ENCODE results near the gene PCDHGB3.
"Not testable (repeated sequence)": the region's sequence is repeated elsewhere in the genome, so short reads cannot be mapped to it uniquely, and the experiment has no call there.

PCDHGB3 gene

DNA sequence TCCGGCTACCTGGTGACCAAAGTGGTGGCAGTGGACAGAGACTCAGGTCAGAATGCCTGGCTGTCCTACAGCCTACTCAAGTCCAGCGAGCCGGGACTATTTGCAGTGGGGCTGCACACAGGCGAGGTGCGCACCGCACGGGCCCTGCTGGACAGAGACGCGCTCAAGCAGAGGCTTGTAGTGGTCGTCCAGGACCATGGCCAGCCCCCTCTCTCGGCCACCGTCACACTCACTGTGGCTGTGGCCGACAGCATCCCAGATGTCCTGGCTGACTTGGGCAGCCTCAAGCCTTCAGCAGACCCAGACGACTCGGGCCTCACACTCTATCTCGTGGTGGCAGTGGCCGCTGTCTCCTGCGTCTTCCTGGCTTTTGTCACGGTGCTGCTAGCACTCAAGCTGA is 13.1 kb upstream of the PCDHGB3 start:
- no peak for DNase-seq (ENCODE audit: low read depth, low spot score)

DNA sequence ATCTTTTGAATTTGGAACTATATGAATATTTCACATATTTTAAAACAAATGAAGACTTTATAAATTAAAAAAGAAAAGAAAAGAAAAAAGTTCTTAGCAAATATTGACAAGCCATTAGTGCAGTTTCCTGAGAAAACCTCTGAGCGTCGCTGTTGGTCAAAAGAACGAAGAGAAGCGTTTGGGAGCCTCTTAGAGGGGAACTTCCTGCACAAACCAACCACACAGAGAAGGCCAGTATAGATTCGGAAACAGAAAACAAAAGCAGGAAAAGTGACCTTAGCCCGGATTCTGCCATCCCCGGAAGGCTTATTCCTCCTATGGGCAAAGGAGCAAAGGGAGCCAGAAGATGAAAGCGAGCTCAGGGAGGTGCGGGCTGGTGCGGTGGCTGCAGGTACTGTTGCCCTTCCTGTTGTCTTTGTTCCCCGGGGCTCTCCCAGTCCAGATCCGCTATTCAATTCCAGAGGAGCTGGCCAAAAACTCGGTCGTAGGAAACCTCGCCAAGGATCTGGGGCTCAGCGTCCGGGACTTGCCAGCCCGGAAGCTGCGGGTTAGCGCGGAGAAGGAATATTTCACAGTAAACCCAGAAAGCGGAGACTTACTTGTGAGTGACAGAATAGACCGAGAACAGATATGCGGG is 10.1 kb upstream of the PCDHGB3 start, which contains the start of gene PCDHGB2:
Gene PCDHGB2, plus strand, starts transcription at position 205 of the 637 bp plus-strand sequence. Its CDS starts 142 bp downstream, at position 347.
- no peak for DNase-seq (ENCODE audit: low read depth, low spot score)

DNA sequence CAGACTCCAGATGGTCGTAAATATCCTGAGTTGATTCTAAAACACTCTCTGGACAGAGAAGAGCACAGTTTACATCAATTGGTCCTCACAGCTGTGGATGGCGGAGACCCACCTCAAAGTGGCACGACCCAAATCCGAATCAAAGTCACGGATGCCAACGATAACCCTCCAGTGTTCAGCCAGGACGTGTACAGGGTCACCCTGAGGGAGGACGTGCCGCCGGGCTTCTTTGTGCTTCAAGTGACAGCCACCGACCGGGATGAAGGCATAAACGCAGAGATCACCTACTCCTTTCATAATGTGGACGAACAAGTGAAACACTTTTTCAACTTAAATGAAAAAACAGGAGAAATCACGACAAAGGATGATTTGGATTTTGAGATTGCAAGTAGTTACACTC is 9.4 kb upstream of the PCDHGB3 start:
- DNase-seq (ENCODE audit: low read depth, low spot score) = no peak

DNA sequence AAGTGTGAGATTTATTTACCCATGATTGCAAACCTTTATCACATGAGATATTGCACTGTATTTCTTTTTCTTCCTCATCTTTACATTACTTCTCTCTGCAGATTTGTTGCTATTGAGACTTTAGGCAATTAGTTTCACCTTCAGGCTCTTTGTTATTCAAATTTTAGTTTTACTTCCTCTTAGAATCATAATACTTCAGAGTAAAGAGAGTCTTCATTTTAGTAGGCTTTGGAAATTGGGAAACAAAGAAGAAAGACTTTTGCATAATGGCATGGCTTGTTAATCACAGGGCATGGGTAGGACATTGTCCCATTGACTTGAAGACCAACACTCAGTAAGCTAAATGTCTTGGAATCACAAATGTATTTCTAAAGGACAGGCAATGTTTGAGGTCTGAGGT is 7.3 kb upstream of the PCDHGB3 start:
- DNase-seq (ENCODE audit: low read depth, low spot score) = no peak

DNA sequence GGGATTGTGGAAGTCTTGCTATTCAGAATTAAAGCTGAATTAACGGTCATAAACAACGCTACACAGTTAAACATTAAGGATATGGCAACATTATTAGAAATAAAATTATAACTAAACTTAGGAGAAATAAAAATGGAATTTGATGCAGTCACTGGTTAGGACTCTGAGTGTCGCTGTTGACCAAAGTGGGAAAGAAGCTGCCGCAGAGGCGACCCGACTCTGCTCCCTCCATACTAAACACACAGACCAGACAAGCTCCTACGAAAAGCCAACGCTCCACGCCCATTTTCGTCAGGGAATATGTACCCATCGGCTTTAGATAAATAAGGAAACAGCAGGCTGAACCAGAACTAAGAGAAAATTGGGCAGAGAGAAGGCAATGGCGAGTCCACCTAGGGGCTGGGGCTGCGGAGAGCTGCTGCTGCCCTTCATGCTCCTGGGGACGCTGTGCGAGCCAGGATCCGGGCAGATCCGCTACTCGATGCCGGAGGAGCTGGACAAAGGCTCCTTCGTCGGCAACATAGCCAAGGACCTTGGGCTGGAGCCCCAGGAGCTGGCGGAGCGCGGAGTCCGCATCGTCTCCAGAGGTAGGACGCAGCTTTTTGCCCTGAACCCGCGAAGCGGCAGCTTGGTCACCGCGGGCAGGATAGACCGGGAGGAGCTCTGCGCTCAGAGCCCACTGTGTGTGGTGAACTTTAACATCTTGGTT is 5.9 kb upstream of the PCDHGB3 start, which contains the start of gene PCDHGA5:
Gene PCDHGA5, plus strand, starts transcription at position 211 of the 709 bp plus-strand sequence. Its CDS starts 169 bp downstream, at position 380.
- no peak for DNase-seq (ENCODE audit: low read depth, low spot score)

DNA sequence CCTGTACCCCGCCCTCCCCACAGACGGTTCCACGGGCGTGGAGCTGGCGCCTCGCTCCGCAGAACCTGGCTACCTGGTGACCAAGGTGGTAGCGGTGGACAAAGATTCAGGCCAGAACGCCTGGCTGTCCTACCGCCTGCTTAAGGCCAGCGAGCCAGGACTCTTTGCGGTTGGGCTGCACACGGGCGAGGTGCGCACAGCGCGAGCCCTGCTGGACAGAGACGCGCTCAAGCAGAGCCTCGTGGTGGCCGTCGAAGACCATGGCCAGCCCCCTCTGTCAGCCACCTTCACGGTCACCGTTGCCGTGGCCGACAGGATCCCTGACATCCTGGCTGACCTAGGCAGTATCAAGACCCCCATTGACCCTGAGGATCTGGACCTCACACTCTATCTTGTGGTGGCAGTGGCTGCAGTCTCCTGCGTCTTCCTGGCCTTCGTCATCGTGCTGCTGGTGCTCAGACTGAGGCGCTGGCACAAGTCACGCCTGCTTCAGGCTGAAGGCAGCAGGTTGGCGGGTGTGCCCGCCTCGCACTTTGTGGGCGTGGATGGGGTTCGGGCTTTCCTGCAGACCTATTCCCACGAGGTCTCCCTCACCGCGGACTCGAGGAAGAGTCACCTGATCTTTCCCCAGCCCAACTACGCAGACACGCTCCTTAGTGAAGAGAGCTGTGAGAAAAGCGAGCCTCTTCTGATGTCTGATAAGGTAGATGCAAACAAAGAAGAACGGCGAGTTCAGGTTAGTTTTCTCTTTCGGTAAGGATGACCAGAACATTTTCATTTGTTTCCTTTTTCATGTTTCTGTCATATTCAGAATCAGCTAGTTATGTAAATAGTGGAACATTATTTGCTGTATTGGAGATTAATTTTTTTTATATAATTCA is 3.8 kb upstream of the PCDHGB3 start:
- DNase-seq (ENCODE audit: low read depth, low spot score) = no peak

DNA sequence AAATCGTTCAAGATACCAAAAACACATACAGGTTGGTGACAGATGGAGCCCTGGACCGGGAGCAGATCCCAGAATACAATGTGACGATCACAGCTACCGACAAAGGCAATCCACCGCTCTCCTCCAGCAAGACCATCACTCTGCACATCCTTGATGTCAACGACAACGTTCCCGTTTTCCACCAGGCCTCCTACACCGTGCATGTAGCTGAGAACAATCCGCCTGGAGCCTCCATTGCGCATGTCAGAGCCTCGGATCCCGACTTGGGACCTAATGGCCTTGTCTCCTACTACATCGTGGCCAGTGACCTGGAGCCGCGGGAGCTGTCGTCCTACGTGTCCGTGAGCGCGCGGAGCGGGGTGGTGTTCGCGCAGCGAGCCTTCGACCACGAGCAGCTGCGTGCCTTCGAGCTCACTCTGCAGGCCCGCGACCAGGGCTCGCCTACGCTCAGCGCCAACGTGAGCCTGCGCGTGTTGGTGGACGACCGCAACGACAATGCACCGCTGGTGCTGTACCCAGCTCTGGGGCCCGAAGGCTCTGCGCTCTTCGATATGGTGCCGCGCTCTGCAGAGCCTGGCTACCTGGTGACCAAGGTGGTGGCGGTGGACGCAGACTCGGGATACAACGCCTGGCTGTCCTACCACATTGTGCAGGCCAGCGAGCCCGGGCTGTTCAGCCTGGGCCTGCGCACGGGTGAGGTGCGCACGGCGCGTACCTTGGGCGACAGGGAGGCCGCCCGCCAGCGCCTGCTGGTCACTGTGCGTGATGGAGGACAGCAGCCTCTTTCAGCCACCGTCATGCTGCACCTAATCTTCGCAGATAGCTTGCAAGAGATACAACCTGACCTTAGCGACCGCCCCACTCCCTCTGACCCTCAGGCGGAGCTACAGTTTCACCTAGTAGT is 1.8 kb downstream of the PCDHGB3 start:
- no peak for DNase-seq (ENCODE audit: low read depth, low spot score)

DNA sequence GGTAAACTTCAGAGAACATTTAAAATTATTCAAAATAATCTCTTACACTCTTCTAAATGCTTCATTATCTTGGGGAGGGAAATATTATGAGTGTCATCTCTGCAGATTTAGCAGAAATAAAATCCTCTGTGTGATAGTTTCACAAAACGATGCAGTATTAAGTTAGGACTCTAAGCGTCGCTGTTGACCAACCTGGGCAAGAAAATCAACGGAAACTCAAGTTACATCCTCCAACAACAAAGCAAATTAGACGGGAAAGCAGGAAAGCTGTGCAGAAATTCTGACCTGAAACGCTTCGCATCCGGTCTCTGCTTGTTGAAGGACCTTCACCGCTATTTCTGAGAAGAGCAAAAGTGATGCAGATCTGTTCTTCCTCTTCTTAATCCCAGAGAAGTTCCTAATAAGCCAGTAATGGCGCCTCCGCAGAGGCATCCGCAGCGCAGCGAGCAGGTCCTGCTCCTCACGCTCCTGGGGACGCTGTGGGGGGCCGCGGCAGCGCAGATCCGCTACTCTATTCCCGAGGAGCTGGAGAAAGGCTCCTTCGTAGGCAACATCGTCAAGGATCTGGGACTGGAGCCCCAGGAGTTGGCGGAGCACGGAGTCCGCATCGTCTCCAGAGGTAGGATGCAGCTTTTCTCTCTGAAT is 3.8 kb downstream of the PCDHGB3 start, which contains the start of gene PCDHGA6:
Gene PCDHGA6, plus strand, starts transcription at position 219 of the 645 bp plus-strand sequence. Its CDS starts 193 bp downstream, at position 412.
- no peak for DNase-seq (ENCODE audit: low read depth, low spot score)

DNA sequence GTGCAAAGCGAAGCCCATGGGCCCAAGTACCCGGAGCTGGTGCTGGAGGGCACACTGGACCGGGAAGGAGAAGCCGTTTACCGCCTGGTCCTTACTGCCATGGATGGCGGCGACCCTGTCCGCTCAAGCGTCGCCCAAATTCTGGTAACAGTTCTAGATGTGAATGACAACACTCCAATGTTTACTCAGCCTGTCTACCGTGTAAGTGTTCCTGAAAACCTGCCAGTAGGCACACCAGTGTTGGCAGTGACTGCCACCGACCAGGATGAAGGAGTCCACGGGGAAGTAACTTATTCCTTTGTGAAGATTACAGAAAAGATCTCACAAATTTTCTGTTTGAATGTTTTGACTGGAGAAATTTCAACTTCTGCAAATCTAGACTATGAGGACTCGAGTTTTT is 4.6 kb downstream of the PCDHGB3 start:
- DNase-seq (ENCODE audit: low read depth, low spot score) = no peak

DNA sequence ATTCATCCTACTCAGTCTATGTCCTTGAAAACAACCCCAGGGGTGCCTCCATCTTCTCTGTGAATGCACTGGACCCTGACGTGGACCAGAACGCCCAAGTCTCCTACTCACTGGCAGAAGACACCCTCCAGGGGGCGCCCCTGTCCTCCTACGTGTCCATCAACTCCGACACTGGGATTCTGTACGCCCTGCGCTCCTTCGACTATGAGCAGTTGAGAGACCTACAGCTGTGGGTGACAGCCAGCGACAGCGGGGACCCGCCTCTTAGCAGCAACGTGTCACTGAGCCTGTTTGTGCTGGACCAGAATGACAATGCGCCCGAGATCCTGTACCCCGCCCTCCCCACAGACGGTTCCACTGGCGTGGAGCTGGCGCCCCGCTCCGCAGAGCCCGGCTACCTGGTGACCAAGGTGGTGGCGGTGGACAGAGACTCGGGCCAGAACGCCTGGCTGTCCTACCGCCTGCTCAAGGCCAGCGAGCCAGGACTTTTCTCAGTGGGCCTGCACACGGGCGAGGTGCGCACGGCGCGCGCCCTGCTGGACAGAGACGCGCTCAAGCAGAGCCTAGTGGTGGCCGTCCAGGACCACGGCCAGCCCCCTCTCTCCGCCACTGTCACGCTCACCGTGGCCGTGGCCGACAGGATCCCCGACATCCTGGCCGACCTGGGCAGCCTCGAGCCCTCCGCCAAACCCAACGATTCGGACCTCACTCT is 5.6 kb downstream of the PCDHGB3 start:
- DNase-seq (ENCODE audit: low read depth, low spot score) = not testable (repeated sequence)

DNA sequence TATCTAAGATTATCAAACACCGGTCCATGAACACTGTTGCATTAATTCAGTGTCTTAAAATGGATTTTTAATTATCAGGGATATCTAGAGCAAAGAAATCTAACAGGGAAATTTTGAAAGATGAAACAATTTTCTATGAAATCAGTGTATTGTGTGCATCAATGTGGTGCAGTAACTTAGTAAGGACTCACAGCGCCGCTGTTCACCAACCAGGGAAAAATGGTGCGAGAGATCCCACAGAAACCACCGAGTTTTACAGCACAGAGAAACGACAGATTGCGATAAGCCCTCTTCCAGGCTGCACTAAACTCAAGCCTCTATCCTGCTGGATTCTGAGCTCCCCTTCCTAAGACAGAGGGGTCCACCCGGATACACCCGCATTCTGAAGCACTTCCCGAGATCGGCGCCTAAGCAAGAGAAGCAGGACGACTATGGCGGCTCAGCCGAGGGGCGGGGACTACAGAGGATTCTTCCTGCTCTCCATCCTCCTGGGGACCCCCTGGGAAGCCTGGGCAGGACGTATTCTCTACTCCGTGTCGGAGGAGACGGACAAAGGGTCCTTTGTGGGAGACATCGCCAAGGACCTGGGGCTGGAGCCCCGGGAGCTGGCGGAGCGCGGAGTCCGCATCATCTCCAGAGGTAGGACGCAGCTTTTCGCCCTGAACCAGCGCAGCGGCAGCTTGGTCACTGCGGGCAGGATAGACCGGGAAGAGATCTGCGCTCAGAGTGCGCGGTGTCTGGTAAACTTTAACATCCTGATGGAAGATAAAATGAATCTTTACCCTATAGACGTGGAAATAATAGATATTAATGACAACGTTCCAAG is 12.6 kb downstream of the PCDHGB3 start, which contains the start of gene PCDHGA7:
Gene PCDHGA7, plus strand, starts transcription at position 274 of the 826 bp plus-strand sequence. Its CDS starts 158 bp downstream, at position 432.
- DNase-seq (ENCODE audit: low read depth, low spot score) = no peak

DNA sequence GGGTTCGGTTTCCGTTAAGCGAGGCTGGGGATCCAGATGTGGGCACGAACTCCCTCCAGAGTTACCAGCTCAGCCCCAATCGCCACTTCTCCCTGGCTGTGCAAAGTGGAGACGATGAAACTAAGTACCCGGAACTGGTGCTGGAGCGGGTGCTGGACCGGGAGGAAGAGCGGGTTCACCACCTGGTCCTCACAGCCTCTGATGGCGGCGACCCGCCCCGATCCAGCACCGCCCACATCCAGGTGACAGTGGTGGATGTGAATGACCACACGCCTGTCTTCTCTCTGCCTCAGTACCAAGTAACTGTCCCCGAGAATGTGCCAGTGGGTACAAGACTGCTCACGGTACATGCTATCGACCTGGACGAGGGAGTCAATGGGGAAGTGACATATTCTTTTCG is 13.3 kb downstream of the PCDHGB3 start:
- DNase-seq (ENCODE audit: low read depth, low spot score) = no peak

DNA sequence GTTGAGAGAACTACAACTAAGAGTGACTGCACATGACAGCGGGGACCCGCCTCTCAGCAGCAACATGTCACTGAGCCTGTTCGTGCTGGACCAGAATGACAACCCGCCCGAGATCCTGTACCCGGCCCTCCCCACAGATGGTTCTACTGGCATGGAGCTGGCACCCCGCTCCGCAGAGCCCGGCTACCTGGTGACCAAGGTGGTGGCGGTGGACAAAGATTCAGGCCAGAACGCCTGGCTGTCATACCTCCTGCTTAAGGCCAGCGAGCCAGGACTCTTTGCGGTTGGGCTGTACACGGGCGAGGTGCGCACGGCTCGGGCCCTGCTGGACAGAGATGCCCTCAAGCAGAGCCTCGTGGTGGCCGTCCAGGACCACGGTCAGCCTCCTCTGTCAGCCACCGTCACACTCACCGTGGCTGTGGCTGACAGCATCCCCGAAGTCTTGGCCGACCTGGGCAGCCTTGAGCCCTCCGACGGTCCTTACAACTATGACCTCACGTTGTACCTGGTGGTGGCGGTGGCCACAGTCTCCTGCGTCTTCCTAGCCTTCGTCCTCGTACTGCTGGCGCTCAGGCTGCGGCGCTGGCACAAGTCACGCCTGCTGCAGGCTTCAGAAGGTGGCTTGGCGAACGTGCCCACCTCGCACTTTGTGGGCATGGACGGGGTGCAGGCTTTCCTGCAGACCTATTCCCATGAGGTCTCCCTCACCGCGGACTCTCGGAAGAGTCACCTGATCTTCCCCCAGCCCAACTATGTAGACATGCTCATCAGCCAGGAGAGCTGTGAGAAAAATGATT is 14.6 kb downstream of the PCDHGB3 start:
- no peak for DNase-seq (ENCODE audit: low read depth, low spot score)

DNA sequence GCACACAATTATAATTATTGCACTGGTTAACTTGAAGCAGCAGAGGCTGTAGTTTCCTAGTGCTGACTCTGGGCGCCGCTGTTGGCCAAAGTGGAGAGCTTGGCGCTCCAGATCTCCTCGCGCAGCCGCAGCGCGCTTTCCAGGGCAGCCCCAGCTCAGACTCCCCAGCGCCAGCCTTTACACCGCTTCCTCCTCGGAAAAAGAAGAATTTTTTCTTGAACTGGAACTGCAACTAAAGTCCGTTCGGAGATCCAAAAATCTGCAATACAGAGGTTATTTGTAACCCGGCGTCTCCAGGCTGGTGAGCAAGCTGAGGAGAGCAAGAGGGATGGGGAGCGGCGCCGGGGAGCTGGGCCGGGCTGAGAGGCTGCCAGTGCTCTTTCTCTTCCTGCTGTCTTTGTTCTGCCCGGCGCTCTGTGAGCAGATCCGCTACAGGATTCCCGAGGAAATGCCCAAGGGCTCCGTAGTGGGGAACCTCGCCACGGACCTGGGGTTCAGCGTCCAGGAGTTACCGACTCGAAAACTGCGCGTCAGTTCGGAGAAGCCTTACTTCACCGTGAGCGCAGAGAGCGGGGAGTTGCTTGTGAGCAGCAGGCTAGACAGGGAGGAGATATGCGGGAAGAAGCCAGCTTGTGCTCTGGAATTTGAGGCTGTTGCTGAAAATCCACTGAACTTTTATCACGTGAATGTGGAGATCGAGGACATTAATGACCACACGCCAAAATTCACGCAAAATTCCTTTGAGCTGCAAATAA is 17.7 kb downstream of the PCDHGB3 start, which contains the start of gene PCDHGB4:
Gene PCDHGB4, plus strand, starts transcription at position 142 of the 755 bp plus-strand sequence. Its CDS starts 187 bp downstream, at position 329.
- DNase-seq (ENCODE audit: low read depth, low spot score) = not testable (repeated sequence)

DNA sequence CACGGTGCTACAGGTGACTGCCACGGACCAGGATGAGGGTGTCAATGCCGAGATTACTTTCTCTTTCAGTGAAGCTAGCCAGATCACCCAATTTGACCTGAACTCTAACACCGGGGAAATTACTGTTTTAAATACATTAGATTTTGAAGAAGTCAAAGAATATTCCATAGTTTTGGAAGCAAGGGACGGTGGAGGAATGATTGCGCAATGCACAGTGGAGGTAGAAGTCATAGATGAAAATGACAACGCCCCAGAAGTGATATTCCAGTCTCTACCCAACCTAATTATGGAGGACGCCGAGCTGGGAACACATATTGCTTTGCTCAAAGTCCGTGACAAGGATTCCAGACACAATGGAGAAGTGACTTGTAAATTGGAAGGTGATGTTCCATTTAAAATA is 18.6 kb downstream of the PCDHGB3 start:
- DNase-seq (ENCODE audit: low read depth, low spot score) = no peak

DNA sequence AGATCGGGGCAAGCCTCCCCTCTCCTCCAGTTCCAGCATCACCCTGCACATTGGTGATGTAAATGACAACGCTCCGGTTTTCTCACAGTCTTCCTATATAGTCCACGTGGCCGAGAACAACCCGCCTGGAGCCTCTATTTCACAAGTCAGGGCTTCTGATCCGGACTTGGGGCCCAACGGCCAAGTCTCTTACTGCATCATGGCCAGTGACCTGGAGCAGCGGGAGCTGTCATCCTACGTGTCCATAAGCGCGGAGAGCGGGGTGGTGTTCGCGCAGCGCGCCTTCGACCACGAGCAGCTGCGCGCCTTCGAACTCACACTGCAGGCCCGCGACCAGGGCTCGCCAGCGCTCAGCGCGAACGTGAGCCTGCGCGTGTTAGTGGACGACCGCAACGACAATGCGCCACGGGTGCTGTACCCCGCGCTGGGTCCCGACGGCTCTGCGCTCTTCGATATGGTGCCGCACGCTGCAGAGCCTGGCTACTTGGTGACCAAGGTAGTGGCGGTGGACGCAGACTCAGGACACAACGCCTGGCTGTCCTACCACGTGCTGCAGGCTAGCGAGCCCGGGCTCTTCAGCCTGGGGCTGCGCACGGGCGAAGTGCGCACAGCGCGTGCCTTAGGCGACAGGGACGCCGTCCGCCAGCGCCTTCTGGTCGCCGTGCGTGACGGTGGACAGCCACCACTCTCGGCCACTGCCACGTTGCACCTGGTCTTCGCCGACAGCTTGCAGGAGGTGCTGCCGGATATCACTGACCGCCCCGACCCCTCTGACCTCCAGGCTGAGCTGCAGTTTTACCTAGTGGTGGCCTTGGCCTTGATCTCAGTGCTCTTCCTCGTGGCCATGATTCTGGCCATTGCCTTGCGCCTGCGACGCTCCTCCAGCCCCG is 19.4 kb downstream of the PCDHGB3 start:
- no peak for DNase-seq (ENCODE audit: low read depth, low spot score)

Measured in iPS DF 19.7 (cell line).